HG02642 (cell line): ENCODE measurements around the gene SMOC2.
"Not testable (repeated sequence)": the region's sequence is repeated elsewhere in the genome, so short reads cannot be mapped to it uniquely, and the experiment has no call there.

ENCODE experiments used
- ATAC-seq: cut with Tn5 transposase; IDR thresholded peaks from one replicate; pipeline ENCODE4 v1.9.1; 2021; ENCODE audit warnings: mild to moderate bottlenecking; ENCODE audit not compliant: unreplicated experiment, poor library complexity

SMOC2 gene

GRCh38 chr6:168690271-168690670 is 249.3 kb downstream of the SMOC2 start:
- no peak for ATAC-seq

DNA sequence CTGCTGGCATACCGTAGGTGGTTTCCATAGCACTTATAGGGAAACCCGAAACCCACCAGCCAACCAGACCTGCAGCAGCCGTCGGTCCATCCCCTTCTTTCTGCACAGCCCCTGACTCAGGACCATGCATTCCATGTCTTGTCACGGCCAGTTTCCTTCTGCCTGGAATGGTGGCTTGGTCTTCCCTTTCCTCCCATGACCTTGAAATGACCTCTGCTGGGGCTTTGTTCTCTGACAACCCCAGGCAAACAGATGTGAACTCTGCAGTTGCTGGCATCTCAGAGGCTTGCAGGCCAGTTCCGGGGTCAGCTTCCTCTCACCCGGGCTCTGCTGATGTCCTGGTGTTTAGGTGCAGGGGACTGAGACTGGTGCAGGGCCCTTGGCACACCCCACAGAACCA is 250.8 kb downstream of the SMOC2 start:
- ATAC-seq = no peak

- no peak for ATAC-seq
These were observed 251.4 kb downstream of the SMOC2 start for GRCh38 chr6:168692193-168692914.

DNA sequence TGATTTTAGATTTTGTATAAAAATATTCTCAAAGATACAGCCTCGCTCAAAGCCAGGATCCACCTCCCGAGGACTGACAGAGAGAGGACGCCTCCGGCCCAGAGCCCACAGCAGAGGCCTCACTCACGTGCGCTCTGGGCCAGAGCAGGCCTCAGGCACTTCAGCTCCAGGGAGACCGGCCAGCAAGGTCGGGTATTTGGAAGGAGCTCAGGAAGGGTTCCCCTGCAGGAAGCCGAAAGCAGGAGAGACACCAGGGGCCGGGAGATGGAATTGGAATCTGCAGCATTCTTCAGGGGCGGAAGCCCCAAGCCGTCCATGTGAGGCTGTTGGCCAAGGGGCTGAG is 251.9 kb downstream of the SMOC2 start:
- not testable (repeated sequence) for ATAC-seq

GRCh38 chr6:168694797-168695196 is 253.8 kb downstream of the SMOC2 start:
- ATAC-seq = not testable (repeated sequence)

- no peak for ATAC-seq
These were observed 254.7 kb downstream of the SMOC2 start for GRCh38 chr6:168695701-168696100.

- ATAC-seq = no peak
These were observed 257.9 kb downstream of the SMOC2 start for GRCh38 chr6:168698923-168699322.

GRCh38 chr6:168699631-168700295 is 258.8 kb downstream of the SMOC2 start:
- ATAC-seq = no peak

DNA sequence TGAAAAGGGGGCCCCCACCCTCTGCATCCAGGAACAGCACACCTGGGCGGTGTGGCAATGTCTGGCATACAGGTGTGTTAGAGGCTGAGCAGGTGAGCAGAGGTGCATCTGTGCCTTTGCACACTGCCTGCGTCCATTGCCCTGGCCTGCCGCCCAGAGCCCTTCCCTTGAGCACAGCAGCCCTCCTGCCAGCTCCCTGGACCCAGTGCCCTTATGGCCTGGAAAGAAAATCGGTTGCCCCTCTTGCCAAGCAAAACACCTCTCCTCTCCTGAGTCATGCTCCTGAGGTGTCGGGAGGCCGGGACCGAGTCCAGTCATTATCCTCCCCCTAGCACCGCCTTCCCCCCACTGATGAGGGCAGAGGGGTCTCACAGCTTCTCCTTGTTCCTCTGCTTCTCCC is 259.9 kb downstream of the SMOC2 start:
- ATAC-seq = no peak

GRCh38 chr6:168703990-168704389 is 263.0 kb downstream of the SMOC2 start:
- ATAC-seq = no peak

DNA sequence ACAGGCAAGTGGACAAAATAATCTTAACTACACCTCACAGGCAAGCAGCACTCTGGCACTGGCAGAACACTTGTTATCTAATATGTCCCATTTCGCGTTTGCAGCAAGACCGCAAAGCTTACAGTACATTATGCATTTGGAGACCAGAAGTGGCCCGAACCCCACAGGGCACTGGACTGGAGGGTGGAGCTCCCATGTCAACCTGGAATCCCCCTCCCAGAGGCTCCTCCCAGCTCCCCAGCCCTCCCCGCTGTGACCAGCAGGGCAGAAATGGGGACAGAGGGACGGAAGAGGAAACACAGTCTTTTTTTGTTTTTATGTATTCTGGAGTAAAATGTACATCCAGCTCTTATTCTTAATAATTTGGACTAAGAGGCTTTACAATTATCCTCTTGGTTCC is 263.7 kb downstream of the SMOC2 start:
- no peak for ATAC-seq

DNA sequence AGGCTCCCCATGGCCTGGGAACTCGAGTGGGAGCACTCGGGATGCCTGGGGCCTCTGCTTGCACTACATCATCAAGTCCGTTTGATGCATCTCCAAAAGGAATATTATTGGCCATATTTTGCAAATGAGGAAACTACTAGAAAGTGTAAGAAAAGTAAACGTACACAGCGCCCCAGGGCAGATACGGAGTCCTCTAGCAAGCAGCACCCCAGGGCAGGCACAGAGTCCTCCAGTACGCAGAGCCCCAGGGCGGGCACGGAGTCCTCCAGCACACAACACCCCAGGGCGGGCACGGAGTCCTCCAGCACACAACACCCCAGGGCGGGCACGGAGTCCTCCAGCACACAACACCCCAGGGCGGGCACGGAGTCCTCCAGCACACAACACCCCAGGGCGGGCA is 264.3 kb downstream of the SMOC2 start:
- not testable (repeated sequence) for ATAC-seq

DNA sequence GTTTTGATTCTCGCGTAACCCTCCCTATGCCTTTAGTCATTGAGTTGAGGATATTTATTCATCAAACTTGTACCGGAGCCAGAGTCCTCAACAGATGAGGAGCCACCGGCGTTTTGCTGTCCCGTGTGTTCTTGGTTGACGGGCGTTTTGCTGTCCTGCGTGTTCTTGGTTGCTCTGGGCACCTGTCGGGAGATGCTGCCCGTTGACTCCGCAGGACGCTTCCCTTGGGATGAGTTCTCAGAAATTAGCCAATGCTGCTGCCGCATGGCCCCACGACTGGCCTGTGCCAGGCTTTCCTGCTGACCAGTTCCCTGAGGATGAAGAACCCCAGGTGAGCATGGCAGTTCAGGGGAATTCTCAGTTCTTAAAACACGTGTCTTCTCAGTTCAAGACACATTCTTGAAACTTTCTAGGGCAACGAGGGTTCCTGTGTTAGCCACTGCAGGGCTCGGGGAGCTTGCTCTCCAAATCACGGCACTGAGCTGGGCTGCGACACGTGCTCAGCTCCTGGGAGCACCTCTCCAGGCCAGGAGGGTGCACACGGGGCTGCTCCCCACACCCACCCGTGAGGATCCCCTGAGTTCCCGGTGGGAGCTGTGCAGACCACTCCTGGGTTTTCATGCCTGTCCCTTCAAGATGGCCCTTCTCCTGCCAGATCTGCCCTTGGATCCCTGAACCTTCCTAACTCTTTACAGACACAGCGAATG is 265.6 kb downstream of the SMOC2 start:
- ATAC-seq = no peak

DNA sequence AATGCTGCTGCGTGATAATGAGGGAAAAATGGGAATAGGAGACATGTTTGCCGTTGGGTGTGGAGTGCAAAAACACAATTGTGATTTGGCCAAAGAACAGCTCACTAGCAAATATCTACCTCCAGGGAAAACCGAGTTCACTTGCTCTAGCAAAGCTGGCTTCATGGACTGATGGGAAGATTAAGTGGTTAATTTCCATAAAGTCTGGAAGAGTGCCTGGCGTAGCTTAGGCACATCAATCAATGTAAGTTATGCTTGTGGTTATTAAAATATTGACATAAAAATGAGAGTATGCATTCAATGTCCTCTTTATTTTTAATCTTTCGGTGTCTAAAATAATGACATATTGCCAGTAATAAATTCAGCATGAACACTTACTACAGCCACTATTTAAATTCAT is 267.5 kb downstream of the SMOC2 start:
- no peak for ATAC-seq

DNA sequence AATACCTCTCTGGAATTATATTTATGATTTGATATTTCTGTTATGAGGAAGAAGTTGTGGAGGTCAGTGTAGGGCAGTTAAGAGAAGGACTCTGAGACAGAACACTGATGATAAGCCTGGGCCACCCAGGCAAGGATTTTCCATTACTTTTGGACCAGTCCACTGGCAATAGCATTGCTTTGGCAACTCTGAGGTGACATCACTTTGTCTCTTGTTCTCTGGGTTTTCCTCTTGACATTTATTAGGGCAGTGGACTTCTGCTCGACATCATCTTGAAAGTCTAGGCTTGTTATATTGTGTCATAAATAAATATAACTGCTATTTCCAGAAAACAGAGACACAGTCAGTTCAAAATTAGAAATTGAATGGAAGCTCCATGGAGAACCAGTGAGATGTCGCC is 268.0 kb downstream of the SMOC2 start:
- no peak for ATAC-seq

DNA sequence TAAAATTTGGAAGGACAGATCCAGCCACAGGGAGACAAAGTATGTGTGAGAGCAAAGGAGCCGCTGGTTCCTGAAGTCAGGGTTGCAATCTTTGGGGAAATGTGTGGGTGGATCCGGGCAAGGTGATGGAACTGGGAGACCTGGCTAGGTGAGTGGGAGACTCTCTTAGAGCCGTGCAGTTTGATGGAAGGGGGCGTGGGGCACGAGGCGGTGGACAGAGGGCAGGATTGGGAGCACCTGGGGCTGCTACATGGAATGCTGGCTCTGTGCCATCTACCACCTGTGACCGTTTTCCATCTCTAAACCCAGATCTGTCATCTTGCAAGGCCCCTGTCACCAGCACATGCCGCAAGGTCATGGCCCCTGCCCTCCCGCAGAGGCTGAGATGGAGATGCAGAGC is 268.4 kb downstream of the SMOC2 start:
- ATAC-seq = no peak

- ATAC-seq = no peak
These were observed 269.0 kb downstream of the SMOC2 start for GRCh38 chr6:168709991-168710390.

- no peak for ATAC-seq
These were observed 270.2 kb downstream of the SMOC2 start for GRCh38 chr6:168711049-168711640.

DNA sequence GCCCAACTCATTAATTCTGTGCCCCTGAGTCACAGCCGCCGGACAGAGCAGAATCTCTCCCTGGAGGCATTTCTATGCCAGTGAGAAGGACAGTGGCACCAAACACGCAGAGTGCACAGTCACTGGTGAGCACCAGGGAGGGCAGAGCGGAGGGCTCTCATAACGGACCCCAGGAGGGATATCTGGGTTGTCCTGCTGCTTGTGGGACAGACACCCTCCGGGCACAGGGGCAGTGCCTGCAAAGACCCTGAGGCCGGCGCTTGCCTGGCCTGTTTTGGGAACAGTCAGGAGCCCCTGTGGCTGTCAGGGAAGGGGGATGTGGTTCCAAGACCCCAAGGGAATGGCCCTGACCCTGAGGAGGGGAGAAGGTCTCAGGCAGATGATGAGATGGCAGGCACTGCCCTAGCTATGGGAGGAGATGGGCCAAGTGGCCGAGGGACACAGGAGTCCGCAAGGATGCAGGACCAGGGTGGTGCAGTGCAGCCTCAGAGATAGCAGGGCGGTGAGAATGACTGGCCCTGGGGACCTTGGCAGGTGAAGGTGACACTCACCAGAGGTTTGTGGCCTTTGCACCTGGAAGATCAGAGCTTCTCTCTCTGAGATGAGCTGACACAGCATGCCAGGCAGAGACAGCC is 270.8 kb downstream of the SMOC2 start:
- ATAC-seq = no peak

GRCh38 chr6:168712993-168713392 is 272.0 kb downstream of the SMOC2 start:
- ATAC-seq = no peak

GRCh38 chr6:168713839-168714238 is 272.9 kb downstream of the SMOC2 start:
- ATAC-seq = no peak
